HEK293T (cell line): ENCODE measurements around the gene BAG3.

Source experiments
- ARNT ChIP-seq: fragments of 450-650 bp; IDR thresholded peaks from 2 replicates; pipeline ENCODE4 v1.6.1; 2017; ENCODE audit warnings: mild to moderate bottlenecking
- BHLHE40 ChIP-seq: fragments of 450-650 bp; IDR thresholded peaks from 2 replicates; pipeline ENCODE4 v1.6.1; 2016; ENCODE audit warnings: mild to moderate bottlenecking, moderate library complexity, borderline replicate concordance
- ELF4 ChIP-seq: fragments of 450-650 bp; IDR thresholded peaks from 2 replicates; pipeline ENCODE4 v1.6.1; 2017; ENCODE audit warnings: antibody characterized with exemption
- FOXA1 ChIP-seq: fragments of 450-650 bp; IDR thresholded peaks from 2 replicates; pipeline ENCODE4 v1.6.1; 2016; ENCODE audit warnings: mild to moderate bottlenecking
- FOXK2 ChIP-seq: fragments of 450-650 bp; IDR thresholded peaks from 2 replicates; pipeline ENCODE4 v1.6.1; 2016; ENCODE audit warnings: mild to moderate bottlenecking
- FOXM1 ChIP-seq: fragments of 450-650 bp; IDR thresholded peaks from 2 replicates; pipeline ENCODE4 v1.6.1; 2017; ENCODE audit warnings: mild to moderate bottlenecking, borderline replicate concordance
- HDGF ChIP-seq: fragments of 450-650 bp; IDR thresholded peaks from 2 replicates; pipeline ENCODE4 v1.6.1; 2017; ENCODE audit warnings: antibody characterized with exemption, borderline replicate concordance
- SP1 ChIP-seq: fragments of 450-650 bp; IDR thresholded peaks from 2 replicates; pipeline ENCODE4 v1.6.1; 2017
- ZNF384 ChIP-seq: fragments of 450-650 bp; IDR thresholded peaks from 2 replicates; pipeline ENCODE4 v1.6.1; 2016

GRCh38 chr10:119675483-119676170 is 24.4 kb downstream of the BAG3 start:
- TF ChIP-seq FOXM1 (no peak), BHLHE40 (no peak), FOXA1 (no peak), FOXK2 (no peak), ARNT (no peak), ZNF384 (no peak), ELF4 (no peak), SP1 (no peak), HDGF (no peak)
